Ishikawa (cell line): ENCODE results near the gene MAP3K5.
A peak's percentile ranks its signal among the peaks of the same experiment; 100 is the strongest.

Source experiments
- CEBPB ChIP-seq: IDR thresholded peaks from 2 replicates; pipeline ENCODE4 v1.6.1; 2012
- CREB1 ChIP-seq: IDR thresholded peaks from 2 replicates; pipeline ENCODE4 v1.6.1; 2012; ENCODE audit warnings: low read depth
- EGR1 ChIP-seq: IDR thresholded peaks from 2 replicates; pipeline ENCODE4 v1.6.1; 2012
- EP300 ChIP-seq: IDR thresholded peaks from 2 replicates; pipeline ENCODE4 v1.6.1; 2012; ENCODE audit warnings: borderline replicate concordance
- FOXM1 ChIP-seq: IDR thresholded peaks from 2 replicates; pipeline ENCODE4 v1.6.1; 2012; ENCODE audit warnings: low read depth, borderline replicate concordance
- NFIC ChIP-seq: IDR thresholded peaks from 2 replicates; pipeline ENCODE4 v1.6.1; 2012
- RAD21 ChIP-seq: IDR thresholded peaks from 2 replicates; pipeline ENCODE4 v1.6.1; 2012; ENCODE audit warnings: low read depth
- TAF1 ChIP-seq: IDR thresholded peaks from 2 replicates; pipeline ENCODE4 v1.6.1; 2012; ENCODE audit warnings: low read depth, mild to moderate bottlenecking
- TCF12 ChIP-seq: IDR thresholded peaks from 2 replicates; pipeline ENCODE4 v1.6.1; 2012; ENCODE audit warnings: low read depth
- TEAD4 ChIP-seq: IDR thresholded peaks from 2 replicates; pipeline ENCODE4 v1.6.1; 2012
- YY1 ChIP-seq: IDR thresholded peaks from 2 replicates; pipeline ENCODE4 v1.6.1; 2012; ENCODE audit warnings: low read depth
- ZBTB7A ChIP-seq: IDR thresholded peaks from 2 replicates; pipeline ENCODE4 v1.6.1; 2012; ENCODE audit warnings: low read depth
- TF ChIP-seq, protein P1 (sequence below): IDR thresholded peaks from 2 replicates; pipeline ENCODE4 v1.6.1; 2012
- TF ChIP-seq, protein P2 (sequence below): IDR thresholded peaks from 2 replicates; pipeline ENCODE4 v1.6.1; 2012
- TF ChIP-seq, protein P3 (sequence below): IDR thresholded peaks from 2 replicates; pipeline ENCODE4 v1.6.1; 2012; ENCODE audit warnings: low read depth, mild to moderate bottlenecking

Gene MAP3K5, protein sequence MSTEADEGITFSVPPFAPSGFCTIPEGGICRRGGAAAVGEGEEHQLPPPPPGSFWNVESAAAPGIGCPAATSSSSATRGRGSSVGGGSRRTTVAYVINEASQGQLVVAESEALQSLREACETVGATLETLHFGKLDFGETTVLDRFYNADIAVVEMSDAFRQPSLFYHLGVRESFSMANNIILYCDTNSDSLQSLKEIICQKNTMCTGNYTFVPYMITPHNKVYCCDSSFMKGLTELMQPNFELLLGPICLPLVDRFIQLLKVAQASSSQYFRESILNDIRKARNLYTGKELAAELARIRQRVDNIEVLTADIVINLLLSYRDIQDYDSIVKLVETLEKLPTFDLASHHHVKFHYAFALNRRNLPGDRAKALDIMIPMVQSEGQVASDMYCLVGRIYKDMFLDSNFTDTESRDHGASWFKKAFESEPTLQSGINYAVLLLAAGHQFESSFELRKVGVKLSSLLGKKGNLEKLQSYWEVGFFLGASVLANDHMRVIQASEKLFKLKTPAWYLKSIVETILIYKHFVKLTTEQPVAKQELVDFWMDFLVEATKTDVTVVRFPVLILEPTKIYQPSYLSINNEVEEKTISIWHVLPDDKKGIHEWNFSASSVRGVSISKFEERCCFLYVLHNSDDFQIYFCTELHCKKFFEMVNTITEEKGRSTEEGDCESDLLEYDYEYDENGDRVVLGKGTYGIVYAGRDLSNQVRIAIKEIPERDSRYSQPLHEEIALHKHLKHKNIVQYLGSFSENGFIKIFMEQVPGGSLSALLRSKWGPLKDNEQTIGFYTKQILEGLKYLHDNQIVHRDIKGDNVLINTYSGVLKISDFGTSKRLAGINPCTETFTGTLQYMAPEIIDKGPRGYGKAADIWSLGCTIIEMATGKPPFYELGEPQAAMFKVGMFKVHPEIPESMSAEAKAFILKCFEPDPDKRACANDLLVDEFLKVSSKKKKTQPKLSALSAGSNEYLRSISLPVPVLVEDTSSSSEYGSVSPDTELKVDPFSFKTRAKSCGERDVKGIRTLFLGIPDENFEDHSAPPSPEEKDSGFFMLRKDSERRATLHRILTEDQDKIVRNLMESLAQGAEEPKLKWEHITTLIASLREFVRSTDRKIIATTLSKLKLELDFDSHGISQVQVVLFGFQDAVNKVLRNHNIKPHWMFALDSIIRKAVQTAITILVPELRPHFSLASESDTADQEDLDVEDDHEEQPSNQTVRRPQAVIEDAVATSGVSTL (N-terminal part only)

DNA sequence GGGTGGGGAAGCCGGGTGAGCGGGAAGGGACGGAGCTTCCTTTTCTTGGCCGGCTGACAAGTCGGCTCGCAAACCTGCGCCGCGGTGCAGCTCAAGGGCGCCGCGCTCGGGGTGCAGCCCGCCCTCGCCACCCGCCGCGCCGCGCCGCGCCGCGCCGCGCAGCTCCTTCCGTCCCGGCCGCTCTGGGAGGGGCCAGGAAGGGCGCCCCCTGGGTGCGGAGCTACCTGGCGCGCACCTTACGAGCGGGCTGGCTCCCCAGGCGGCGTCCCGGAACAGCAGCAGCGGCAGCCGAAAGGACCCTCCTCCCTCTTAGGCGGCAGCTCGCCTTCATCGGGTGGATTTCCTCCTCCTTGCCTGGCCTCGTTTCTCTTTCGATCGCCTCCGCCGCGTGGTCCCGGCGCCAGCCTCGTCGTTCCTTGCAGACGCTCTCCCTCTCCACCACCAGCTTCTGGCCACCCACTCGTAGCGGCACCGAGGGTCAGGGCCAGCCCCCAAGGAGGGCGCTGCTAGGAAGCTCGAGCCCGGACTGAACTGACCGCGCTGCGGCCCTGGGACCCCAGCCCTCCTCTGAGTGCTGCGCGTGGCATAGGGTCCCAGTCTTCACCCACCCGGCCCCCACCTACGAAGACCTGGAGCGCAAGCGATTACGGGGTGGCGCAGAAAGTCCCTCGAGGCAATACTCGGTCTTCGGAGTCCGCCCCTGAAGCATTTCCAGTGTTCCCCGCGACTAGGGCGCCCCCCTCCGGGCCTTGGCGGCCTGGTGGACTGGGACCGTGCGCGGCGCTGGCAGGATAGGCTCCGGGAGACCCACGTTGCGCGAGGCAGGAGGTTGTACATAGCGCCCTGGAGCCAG lies at the start of gene MAP3K5:
TSS of gene MAP3K5 (minus strand) at position 68 of the 853 bp plus-strand sequence. CDS start 320 bp downstream, outside the sequence.
- peak; percentile 88; the same call in 1 of the 2 replicates for TF ChIP-seq ZBTB7A
- TF ChIP-seq CREB1: 0 out of 2 replicates have a peak, but pooled peaks have one; percentile 32
- TF ChIP-seq, protein P1, sequence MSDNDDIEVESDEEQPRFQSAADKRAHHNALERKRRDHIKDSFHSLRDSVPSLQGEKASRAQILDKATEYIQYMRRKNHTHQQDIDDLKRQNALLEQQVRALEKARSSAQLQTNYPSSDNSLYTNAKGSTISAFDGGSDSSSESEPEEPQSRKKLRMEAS: peak; percentile 86
- TF ChIP-seq, protein P2, sequence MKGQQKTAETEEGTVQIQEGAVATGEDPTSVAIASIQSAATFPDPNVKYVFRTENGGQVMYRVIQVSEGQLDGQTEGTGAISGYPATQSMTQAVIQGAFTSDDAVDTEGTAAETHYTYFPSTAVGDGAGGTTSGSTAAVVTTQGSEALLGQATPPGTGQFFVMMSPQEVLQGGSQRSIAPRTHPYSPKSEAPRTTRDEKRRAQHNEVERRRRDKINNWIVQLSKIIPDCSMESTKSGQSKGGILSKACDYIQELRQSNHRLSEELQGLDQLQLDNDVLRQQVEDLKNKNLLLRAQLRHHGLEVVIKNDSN: no peak
- no peak for TF ChIP-seq EP300
- TF ChIP-seq, protein P3, sequence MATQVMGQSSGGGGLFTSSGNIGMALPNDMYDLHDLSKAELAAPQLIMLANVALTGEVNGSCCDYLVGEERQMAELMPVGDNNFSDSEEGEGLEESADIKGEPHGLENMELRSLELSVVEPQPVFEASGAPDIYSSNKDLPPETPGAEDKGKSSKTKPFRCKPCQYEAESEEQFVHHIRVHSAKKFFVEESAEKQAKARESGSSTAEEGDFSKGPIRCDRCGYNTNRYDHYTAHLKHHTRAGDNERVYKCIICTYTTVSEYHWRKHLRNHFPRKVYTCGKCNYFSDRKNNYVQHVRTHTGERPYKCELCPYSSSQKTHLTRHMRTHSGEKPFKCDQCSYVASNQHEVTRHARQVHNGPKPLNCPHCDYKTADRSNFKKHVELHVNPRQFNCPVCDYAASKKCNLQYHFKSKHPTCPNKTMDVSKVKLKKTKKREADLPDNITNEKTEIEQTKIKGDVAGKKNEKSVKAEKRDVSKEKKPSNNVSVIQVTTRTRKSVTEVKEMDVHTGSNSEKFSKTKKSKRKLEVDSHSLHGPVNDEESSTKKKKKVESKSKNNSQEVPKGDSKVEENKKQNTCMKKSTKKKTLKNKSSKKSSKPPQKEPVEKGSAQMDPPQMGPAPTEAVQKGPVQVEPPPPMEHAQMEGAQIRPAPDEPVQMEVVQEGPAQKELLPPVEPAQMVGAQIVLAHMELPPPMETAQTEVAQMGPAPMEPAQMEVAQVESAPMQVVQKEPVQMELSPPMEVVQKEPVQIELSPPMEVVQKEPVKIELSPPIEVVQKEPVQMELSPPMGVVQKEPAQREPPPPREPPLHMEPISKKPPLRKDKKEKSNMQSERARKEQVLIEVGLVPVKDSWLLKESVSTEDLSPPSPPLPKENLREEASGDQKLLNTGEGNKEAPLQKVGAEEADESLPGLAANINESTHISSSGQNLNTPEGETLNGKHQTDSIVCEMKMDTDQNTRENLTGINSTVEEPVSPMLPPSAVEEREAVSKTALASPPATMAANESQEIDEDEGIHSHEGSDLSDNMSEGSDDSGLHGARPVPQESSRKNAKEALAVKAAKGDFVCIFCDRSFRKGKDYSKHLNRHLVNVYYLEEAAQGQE: no peak
- TF ChIP-seq EGR1: peak; percentile 9; the same call in 1 of the 2 replicates
- TF ChIP-seq RAD21: peak; percentile 86
- no peak for TF ChIP-seq CEBPB
- TF ChIP-seq TAF1: peak; percentile 37; the same call in 1 of the 2 replicates
- peak; percentile 28; the same call in 1 of the 2 replicates for TF ChIP-seq YY1
- peak; percentile 51 for TF ChIP-seq NFIC
- peak; percentile 13; the same call in 1 of the 2 replicates for TF ChIP-seq TCF12
- peak; percentile 26; the same call in 1 of the 2 replicates for TF ChIP-seq TEAD4

DNA sequence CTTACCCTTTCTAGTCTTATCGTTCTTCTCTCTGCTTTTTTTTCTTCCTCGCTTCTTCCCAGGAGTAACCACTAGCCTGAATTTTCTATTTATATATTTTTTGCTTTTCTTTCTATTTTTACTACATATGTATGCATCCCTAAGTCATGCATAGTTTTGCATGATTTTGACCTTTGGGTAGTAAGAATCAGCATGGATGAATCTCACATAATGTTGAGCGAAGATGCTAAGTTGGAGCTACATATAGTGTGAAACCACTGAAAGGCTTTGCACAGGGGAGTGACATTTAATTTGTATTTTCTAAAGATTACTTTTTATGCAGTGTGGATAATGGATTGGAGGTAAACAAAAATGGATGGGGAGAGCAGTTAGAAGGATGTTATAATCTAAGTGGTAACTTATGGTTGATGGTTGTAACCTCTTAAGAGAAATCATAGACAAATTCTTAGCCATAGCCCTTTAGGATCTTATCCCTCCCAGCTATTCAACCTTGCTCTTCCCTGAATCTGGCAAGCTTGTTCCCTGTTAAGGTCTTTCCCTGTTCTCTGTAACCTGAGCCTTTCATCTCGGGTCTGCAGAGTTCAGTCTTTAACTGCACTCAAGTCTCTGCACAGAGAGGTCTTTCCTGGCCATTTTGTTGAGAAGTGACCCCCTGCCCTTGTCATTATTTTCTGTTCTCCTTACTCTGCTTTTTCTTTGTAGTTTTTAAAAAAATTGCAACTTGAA lies 48.2 kb upstream of the MAP3K5 start:
- TF ChIP-seq CREB1 (no peak), TCF12 (no peak), ZBTB7A (no peak), NFIC (no peak), RAD21 (no peak), EGR1 (no peak), TAF1 (no peak), YY1 (no peak), FOXM1 (no peak), TEAD4 (no peak), CEBPB (no peak)
- TF ChIP-seq, protein P1: no peak
- TF ChIP-seq, protein P3: no peak
- TF ChIP-seq, protein P2: no peak

DNA sequence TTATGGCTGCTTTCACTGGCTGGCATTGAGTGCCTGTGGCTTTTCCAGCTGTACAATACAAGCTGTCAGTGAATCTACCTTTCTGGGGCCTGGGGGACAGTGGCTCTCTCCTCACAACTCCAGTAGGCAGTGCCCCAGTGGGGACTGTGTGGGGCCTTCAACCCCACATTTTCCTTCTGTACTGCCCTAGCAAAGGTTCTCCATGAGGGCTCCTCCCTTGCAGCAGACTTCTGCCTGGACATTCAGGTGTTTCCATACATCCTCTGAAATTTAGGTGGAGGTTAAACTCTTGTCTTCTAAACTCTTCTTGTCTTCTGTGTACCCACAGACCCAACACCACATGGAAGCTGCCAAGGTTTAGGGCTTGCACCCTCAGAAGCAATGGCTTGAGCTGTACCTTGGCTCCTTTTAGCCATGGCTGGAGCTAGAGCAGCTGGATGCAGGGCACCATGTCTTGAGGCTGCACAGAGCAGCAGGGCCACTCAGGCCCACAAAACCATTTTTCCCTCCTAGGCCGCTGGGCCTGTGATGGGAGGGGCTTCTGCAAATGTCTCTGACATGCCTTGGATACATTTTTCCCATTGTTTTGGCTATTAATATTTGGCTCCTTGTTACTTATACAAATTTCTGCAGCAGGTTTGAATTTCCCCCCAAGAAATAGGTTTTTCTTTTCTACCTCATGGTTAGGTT lies 39.7 kb upstream of the MAP3K5 start:
- TF ChIP-seq EP300 (no peak), FOXM1 (no peak), RAD21 (no peak), EGR1 (no peak), CEBPB (no peak), NFIC (no peak), TAF1 (no peak), ZBTB7A (no peak), YY1 (no peak), TCF12 (no peak), CREB1 (no peak), TEAD4 (no peak)
- TF ChIP-seq, protein P2: no peak
- TF ChIP-seq, protein P3: no peak
- TF ChIP-seq, protein P1: no peak
